H9 (cell line): ENCODE results near the gene PELI2. TPM values are rescaled to one million over a fixed set of nuclear protein-coding genes. Genes with fewer than 3 reads are reported as not detected.

Experiments
- DNase-seq: peaks from one replicate; pipeline ENCODE4 v3.0.0-alpha.2; 2017
- H2AFZ ChIP-seq: one replicate; pipeline ENCODE4 v1.6.1; 2013; ENCODE audit warnings: mild to moderate bottlenecking, low read length, control low read depth, moderate library complexity
- H2AK5ac ChIP-seq: 2 replicates; pipeline ENCODE4 v1.6.1; 2013; ENCODE audit warnings: low read length, control low read depth, mixed read lengths; ENCODE audit not compliant: insufficient read length
- H2BK120ac ChIP-seq: one replicate; pipeline ENCODE4 v1.6.1; 2013; ENCODE audit warnings: low read depth, mild to moderate bottlenecking, low read length, control low read depth, inconsistent platforms; ENCODE audit not compliant: poor library complexity, severe bottlenecking
- H2BK12ac ChIP-seq: 2 replicates; pipeline ENCODE4 v1.6.1; 2013; ENCODE audit warnings: low read length, control low read depth, mixed read lengths, low read depth; ENCODE audit not compliant: insufficient read length
- H2BK15ac ChIP-seq: 2 replicates; pipeline ENCODE4 v1.6.1; 2013; ENCODE audit warnings: low read depth, low read length, control low read depth
- H2BK20ac ChIP-seq: one replicate; pipeline ENCODE4 v1.6.1; 2013; ENCODE audit warnings: low read depth, mild to moderate bottlenecking, low read length, control low read depth, inconsistent platforms; ENCODE audit not compliant: poor library complexity, severe bottlenecking
- H2BK5ac ChIP-seq: 2 replicates; pipeline ENCODE4 v1.6.1; 2013; ENCODE audit warnings: low read length, control low read depth, mixed read lengths; ENCODE audit not compliant: insufficient read length
- H3K14ac ChIP-seq: 2 replicates; pipeline ENCODE4 v1.6.1; 2013; ENCODE audit warnings: low read length, control low read depth; ENCODE audit not compliant: insufficient read depth
- H3K18ac ChIP-seq: 2 replicates; pipeline ENCODE4 v1.6.1; 2013; ENCODE audit warnings: low read depth, mild to moderate bottlenecking, mixed read lengths, low read length, control low read depth; ENCODE audit not compliant: insufficient read length
- H3K23ac ChIP-seq: 2 replicates; pipeline ENCODE4 v1.6.1; 2013; ENCODE audit warnings: low read length, control low read depth, mixed read lengths, low read depth; ENCODE audit not compliant: insufficient read length
- H3K23me2 ChIP-seq: 2 replicates; pipeline ENCODE4 v1.6.1; 2013; ENCODE audit warnings: low read depth, mild to moderate bottlenecking, mixed read lengths, low read length, control low read depth; ENCODE audit not compliant: insufficient read length, poor library complexity, severe bottlenecking
- H3K27ac ChIP-seq: 2 replicates; pipeline ENCODE4 v1.5.1; 2013; ENCODE audit warnings: low read length, control low read depth, mixed read lengths, low read depth; ENCODE audit not compliant: insufficient read length
- H3K27me3 ChIP-seq: 2 replicates; pipeline ENCODE4 v1.6.1; 2013; ENCODE audit warnings: low read length, control low read depth, inconsistent platforms; ENCODE audit not compliant: insufficient read depth
- H3K4ac ChIP-seq: 2 replicates; pipeline ENCODE4 v1.6.1; 2013; ENCODE audit warnings: low read depth, mild to moderate bottlenecking, control low read depth, inconsistent platforms, low read length, moderate library complexity
- H3K4me1 ChIP-seq: 2 replicates; pipeline ENCODE4 v1.6.1; 2013; ENCODE audit warnings: low read length, control low read depth, inconsistent platforms; ENCODE audit not compliant: insufficient read depth
- H3K4me2 ChIP-seq: 2 replicates; pipeline ENCODE4 v1.6.1; 2013; ENCODE audit warnings: low read length, control low read depth, mixed read lengths; ENCODE audit not compliant: insufficient read length, insufficient read depth
- H3K56ac ChIP-seq: 2 replicates; pipeline ENCODE4 v1.6.1; 2013; ENCODE audit warnings: low read depth, mild to moderate bottlenecking, mixed read lengths, low read length, control low read depth; ENCODE audit not compliant: insufficient read length
- H3K79me1 ChIP-seq: 2 replicates; pipeline ENCODE4 v1.6.1; 2013; ENCODE audit warnings: low read depth, mild to moderate bottlenecking, moderate library complexity, low read length, control low read depth, inconsistent platforms; ENCODE audit not compliant: insufficient read depth, poor library complexity, severe bottlenecking
- H3K79me2 ChIP-seq: 2 replicates; pipeline ENCODE4 v1.6.1; 2013; ENCODE audit warnings: low read length, control low read depth, inconsistent platforms; ENCODE audit not compliant: insufficient read depth
- H3K9ac ChIP-seq: 2 replicates; pipeline ENCODE4 v1.6.1; 2013; ENCODE audit warnings: low read length, control low read depth, mixed read lengths; ENCODE audit not compliant: insufficient read length; ENCODE audit errors: extremely low read depth
- H3K9me3 ChIP-seq: one replicate; pipeline ENCODE4 v1.6.1; 2013; ENCODE audit warnings: low read depth, low read length, inconsistent platforms; ENCODE audit not compliant: control insufficient read depth
- H3T11ph ChIP-seq: one replicate; pipeline ENCODE4 v1.6.1; 2013; ENCODE audit warnings: mild to moderate bottlenecking, low read length, control low read depth, inconsistent platforms
- H4K20me1 ChIP-seq: one replicate; pipeline ENCODE4 v1.6.1; 2013; ENCODE audit not compliant: control insufficient read depth, insufficient read length, insufficient read depth
- H4K5ac ChIP-seq: 2 replicates; pipeline ENCODE4 v1.6.1; 2013; ENCODE audit warnings: low read depth, mild to moderate bottlenecking, mixed read lengths, low read length, control low read depth; ENCODE audit not compliant: insufficient read length
- H4K8ac ChIP-seq: replicated peaks from 2 replicates; pipeline ENCODE4 v1.6.1; 2013; ENCODE audit warnings: low read length, control low read depth, mixed read lengths, low read depth; ENCODE audit not compliant: insufficient read length
- H4K91ac ChIP-seq: 2 replicates; pipeline ENCODE4 v1.6.1; 2013; ENCODE audit warnings: low read depth, mild to moderate bottlenecking, moderate library complexity, mixed read lengths, low read length, control low read depth; ENCODE audit not compliant: insufficient read length
- H3K27ac Mint-ChIP-seq, 3 experiments: 2 replicates in 2 of 3; 3 replicates in 1 of 3; pipeline ENCODE4 v1.8.0; 2020 to 2021; ENCODE audit warnings: mixed read lengths in 3 of 3, mild to moderate bottlenecking in 1 of 3, moderate library complexity in 1 of 3
- H3K27me3 Mint-ChIP-seq: 2 replicates; pipeline ENCODE4 v1.8.0; 2021; ENCODE audit warnings: low read depth, mild to moderate bottlenecking, moderate library complexity, mixed read lengths
- H3K36me3 Mint-ChIP-seq, 3 experiments: 2 replicates in 2 of 3; 3 replicates in 1 of 3; pipeline ENCODE4 v1.8.0; 2020 to 2021; ENCODE audit warnings: low read depth in 3 of 3, mixed read lengths in 3 of 3; ENCODE audit not compliant: insufficient read depth in 1 of 3
- H3K4me1 Mint-ChIP-seq, 2 experiments: 2 replicates each; pipeline ENCODE4 v1.8.0; 2020; ENCODE audit warnings: mixed read lengths in 2 of 2
- H3K4me3 Mint-ChIP-seq, 2 experiments: 2 replicates in 1 of 2; 3 replicates in 1 of 2; pipeline ENCODE4 v1.8.0; 2020 to 2021; ENCODE audit warnings: mild to moderate bottlenecking in 2 of 2, mixed read lengths in 2 of 2, moderate library complexity in 1 of 2
- H3K9me3 Mint-ChIP-seq, 2 experiments: 2 replicates in 1 of 2; 3 replicates in 1 of 2; pipeline ENCODE4 v1.8.0; 2020; ENCODE audit warnings: mild to moderate bottlenecking in 2 of 2, mixed read lengths in 2 of 2, moderate library complexity in 1 of 2
- WGBS: extraction: QIAGEN DNeasy Blood & Tissue Kit; methylation state at CpG from one replicate; pipeline ENCODE4 v1.1.7; 2013; ENCODE audit warnings: missing lambda C conversion rate, low lambda C conversion rate, mixed read lengths; ENCODE audit not compliant: insufficient read length; ENCODE audit errors: extremely low coverage; 5-methylcytosine and 5-hydroxymethylcytosine counted together
- total RNA-seq: library from RNA; stranded (reverse); gene quantifications from 2 replicates; pipeline ENCODE4 v1.2.1, GENCODE V29; 2021
- TF ChIP-seq, protein P1 (sequence below): fragments of 200-600 bp; sonication (generic); conservative IDR thresholded peaks from 3 replicates; pipeline ENCODE4 v1.8.0; 2021; ENCODE audit warnings: antibody characterized with exemption, mild to moderate bottlenecking

Gene PELI2
- total RNA-seq, 1 experiment from 2014 or later, result 18.0 TPM

DNA sequence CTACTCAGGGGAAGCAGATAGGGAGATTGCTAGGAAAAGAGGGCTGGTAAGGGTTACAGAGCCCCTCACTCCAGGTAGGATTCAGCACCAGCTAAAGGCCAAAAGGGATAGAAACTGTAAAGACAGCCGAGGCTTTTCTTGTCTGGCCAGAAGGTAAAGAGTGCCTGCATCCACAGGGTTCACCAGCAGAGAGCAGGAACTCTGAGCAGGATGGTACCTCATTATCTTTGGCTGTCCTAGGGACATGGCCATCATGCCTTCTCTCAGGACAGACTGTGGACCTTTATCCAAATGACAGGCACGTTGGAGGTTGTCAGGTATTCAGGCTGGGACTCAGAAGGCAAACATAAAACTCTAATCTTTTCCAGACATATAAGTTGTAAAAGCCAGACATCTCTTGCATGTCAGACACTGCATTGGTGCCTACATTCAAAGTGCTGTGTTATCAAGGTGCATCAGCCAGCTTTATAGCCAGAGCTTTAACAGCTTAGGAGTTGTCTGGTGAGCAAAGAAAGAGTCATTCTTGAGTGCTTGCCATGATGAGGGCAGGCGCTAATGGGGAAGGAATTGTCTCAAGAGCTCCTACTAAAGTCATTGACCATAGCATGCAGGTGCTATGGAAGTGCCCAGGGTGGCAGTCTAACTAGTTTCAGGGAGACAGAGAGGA, 89.5 kb downstream of the PELI2 start:
- Histone ChIP-seq H3K4me2 (no peak overlapping the region), H3K79me1 (peaks cover 3% of the 10 kb centered on the region), H3T11ph (no peak overlapping the region), H3K23ac (no peak overlapping the region), H3K4ac (no peak overlapping the region), H2AK5ac (no peak overlapping the region), H3K79me2 (no peaks in the 10 kb centered on the region), H2BK12ac (no peak overlapping the region), H3K4me1 (no peaks in the 10 kb centered on the region), H3K14ac (no peak overlapping the region), H4K5ac (no peak overlapping the region), H2AFZ (no peak overlapping the region), H3K27ac (no peak overlapping the region), H2BK120ac (no peak overlapping the region), H3K27me3 (no peaks in the 10 kb centered on the region), H2BK20ac (no peak overlapping the region), H3K18ac (no peak overlapping the region), H4K8ac (no peak overlapping the region), H4K20me1 (no peaks in the 10 kb centered on the region), H2BK5ac (no peak overlapping the region), H3K23me2 (no peaks in the 10 kb centered on the region), H2BK15ac (no peak overlapping the region), H3K56ac (no peak overlapping the region), H4K91ac (no peak overlapping the region), H3K9me3 (no peaks in the 10 kb centered on the region), H3K9ac (no peak overlapping the region)
- no peaks in the 10 kb centered on the region for H3K27me3 Mint-ChIP-seq
- no peaks in the 10 kb centered on the region for H3K9me3 Mint-ChIP-seq
- no peaks in the 10 kb centered on the region for H3K36me3 Mint-ChIP-seq
- TF ChIP-seq, protein P1, sequence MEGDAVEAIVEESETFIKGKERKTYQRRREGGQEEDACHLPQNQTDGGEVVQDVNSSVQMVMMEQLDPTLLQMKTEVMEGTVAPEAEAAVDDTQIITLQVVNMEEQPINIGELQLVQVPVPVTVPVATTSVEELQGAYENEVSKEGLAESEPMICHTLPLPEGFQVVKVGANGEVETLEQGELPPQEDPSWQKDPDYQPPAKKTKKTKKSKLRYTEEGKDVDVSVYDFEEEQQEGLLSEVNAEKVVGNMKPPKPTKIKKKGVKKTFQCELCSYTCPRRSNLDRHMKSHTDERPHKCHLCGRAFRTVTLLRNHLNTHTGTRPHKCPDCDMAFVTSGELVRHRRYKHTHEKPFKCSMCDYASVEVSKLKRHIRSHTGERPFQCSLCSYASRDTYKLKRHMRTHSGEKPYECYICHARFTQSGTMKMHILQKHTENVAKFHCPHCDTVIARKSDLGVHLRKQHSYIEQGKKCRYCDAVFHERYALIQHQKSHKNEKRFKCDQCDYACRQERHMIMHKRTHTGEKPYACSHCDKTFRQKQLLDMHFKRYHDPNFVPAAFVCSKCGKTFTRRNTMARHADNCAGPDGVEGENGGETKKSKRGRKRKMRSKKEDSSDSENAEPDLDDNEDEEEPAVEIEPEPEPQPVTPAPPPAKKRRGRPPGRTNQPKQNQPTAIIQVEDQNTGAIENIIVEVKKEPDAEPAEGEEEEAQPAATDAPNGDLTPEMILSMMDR, result no peak
- DNase-seq, result no peak
- WGBS, result no CpG with 5 or more reads among the region's 3 CpGs
- peak overlapping the region in 1 of 3 experiments; percentile 81; a peak in 1 of 7 replicates for H3K27ac Mint-ChIP-seq
- no peak overlapping the region for H3K4me3 Mint-ChIP-seq
- H3K4me1 Mint-ChIP-seq, result peaks cover 0 to 3% of the 10 kb centered on the region in 2 experiments; a peak in 2 of 4 replicates
